PC-9 (cell line): ENCODE data around the gene SPAG9.

Source experiments
- EZH2 ChIP-seq: fragments of 200-600 bp; sonication (generic); IDR thresholded peaks from 2 replicates; pipeline ENCODE4 v1.8.0; 2017; ENCODE audit warnings: antibody characterized with exemption, low read depth
- TF ChIP-seq, protein P1 (sequence below): fragments of 200-600 bp; sonication (generic); conservative IDR thresholded peaks from 2 replicates; pipeline ENCODE4 v1.6.1; 2017; ENCODE audit warnings: mixed run types, antibody characterized with exemption, mild to moderate bottlenecking, moderate library complexity

DNA sequence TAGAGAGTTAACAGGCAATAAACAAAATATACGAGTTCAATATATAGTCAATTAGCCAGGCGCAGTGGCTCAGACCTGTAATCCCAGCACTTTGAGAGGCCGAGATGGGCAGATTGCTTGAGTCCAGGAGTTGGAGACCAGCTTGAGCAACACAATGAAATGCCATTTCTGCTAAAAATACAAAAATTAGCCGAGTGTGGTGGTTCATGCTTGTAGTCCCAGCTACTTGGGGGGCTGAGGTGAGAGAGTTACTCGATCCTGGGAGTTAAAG, 184.7 kb downstream of the SPAG9 start:
- TF ChIP-seq EZH2: no peak
- TF ChIP-seq, protein P1, sequence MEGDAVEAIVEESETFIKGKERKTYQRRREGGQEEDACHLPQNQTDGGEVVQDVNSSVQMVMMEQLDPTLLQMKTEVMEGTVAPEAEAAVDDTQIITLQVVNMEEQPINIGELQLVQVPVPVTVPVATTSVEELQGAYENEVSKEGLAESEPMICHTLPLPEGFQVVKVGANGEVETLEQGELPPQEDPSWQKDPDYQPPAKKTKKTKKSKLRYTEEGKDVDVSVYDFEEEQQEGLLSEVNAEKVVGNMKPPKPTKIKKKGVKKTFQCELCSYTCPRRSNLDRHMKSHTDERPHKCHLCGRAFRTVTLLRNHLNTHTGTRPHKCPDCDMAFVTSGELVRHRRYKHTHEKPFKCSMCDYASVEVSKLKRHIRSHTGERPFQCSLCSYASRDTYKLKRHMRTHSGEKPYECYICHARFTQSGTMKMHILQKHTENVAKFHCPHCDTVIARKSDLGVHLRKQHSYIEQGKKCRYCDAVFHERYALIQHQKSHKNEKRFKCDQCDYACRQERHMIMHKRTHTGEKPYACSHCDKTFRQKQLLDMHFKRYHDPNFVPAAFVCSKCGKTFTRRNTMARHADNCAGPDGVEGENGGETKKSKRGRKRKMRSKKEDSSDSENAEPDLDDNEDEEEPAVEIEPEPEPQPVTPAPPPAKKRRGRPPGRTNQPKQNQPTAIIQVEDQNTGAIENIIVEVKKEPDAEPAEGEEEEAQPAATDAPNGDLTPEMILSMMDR: no peak
